GM23338 (cell line): Measurements from ENCODE around the gene PEX16. TPM values are rescaled to one million over a fixed set of nuclear protein-coding genes. Genes with fewer than 3 reads are reported as not detected.

Source experiments
- ATAC-seq: fragments of 200-7000 bp; cut with Tn5 transposase; 3 replicates; pipeline ENCODE4 v1.9.1; 2020
- DNase-seq: peaks from one replicate; pipeline ENCODE4 v3.0.0-alpha.2; 2015; ENCODE audit warnings: low spot score
- H2AFZ ChIP-seq: fragments of 200-600 bp; sonication (generic); 2 replicates; pipeline ENCODE4 v1.8.0; 2016; ENCODE audit warnings: antibody characterized with exemption, mild to moderate bottlenecking, moderate library complexity
- H3F3A ChIP-seq: fragments of 200-600 bp; sonication (generic); replicated peaks from 2 replicates; pipeline ENCODE4 v1.8.0; 2017; ENCODE audit warnings: antibody characterized with exemption, mixed run types, low read depth
- H3K27ac ChIP-seq: fragments of 200-600 bp; sonication (generic); 2 replicates; pipeline ENCODE4 v1.6.1; 2016; ENCODE audit warnings: low read depth
- H3K27me3 ChIP-seq: fragments of 200-600 bp; sonication (generic); 2 replicates; pipeline ENCODE4 v1.8.0; 2016; ENCODE audit warnings: mild to moderate bottlenecking, mixed run types, moderate library complexity; ENCODE audit not compliant: insufficient read depth
- H3K36me3 ChIP-seq: fragments of 200-600 bp; sonication (generic); 2 replicates; pipeline ENCODE4 v1.8.0; 2016; ENCODE audit warnings: mild to moderate bottlenecking; ENCODE audit not compliant: insufficient read depth
- H3K4me1 ChIP-seq: fragments of 200-600 bp; sonication (generic); 2 replicates; pipeline ENCODE4 v1.8.0; 2016; ENCODE audit warnings: mild to moderate bottlenecking, moderate library complexity; ENCODE audit not compliant: insufficient read depth
- H3K4me2 ChIP-seq: fragments of 200-600 bp; sonication (generic); 2 replicates; pipeline ENCODE4 v1.7.1; 2017; ENCODE audit warnings: mixed run types
- H3K4me3 ChIP-seq: fragments of 200-600 bp; sonication (generic); 2 replicates; pipeline ENCODE4 v1.6.1; 2016; ENCODE audit warnings: mixed run types
- H3K79me2 ChIP-seq: fragments of 200-600 bp; sonication (generic); replicated peaks from 2 replicates; pipeline ENCODE4 v1.8.0; 2017; ENCODE audit warnings: mild to moderate bottlenecking; ENCODE audit not compliant: insufficient read depth
- H3K9me2 ChIP-seq: fragments of 200-600 bp; sonication (generic); 2 replicates; pipeline ENCODE4 v1.8.0; 2017; ENCODE audit not compliant: insufficient read depth
- H4K20me1 ChIP-seq: fragments of 200-600 bp; sonication (generic); replicated peaks from 2 replicates; pipeline ENCODE4 v1.8.0; 2017; ENCODE audit warnings: mild to moderate bottlenecking; ENCODE audit not compliant: insufficient read depth
- H3K27ac Mint-ChIP-seq: 2 replicates; pipeline ENCODE4 v1.8.0; 2020; ENCODE audit warnings: inconsistent platforms, mild to moderate bottlenecking, moderate library complexity, mixed read lengths
- H3K27me3 Mint-ChIP-seq: 3 replicates; pipeline ENCODE4 v1.8.0; 2022; ENCODE audit warnings: low read depth, mild to moderate bottlenecking, moderate library complexity, mixed read lengths, inconsistent platforms; ENCODE audit not compliant: insufficient read depth, poor library complexity
- H3K36me3 Mint-ChIP-seq: 3 replicates; pipeline ENCODE4 v1.8.0; 2021; ENCODE audit warnings: low read depth, mild to moderate bottlenecking, inconsistent platforms, moderate library complexity, mixed read lengths
- H3K4me1 Mint-ChIP-seq: 3 replicates; pipeline ENCODE4 v1.8.0; 2020; ENCODE audit warnings: mild to moderate bottlenecking, inconsistent platforms, mixed read lengths
- H3K4me3 Mint-ChIP-seq: 3 replicates; pipeline ENCODE4 v1.8.0; 2021; ENCODE audit warnings: moderate library complexity, mild to moderate bottlenecking, inconsistent platforms, mixed read lengths
- H3K9me3 Mint-ChIP-seq: 3 replicates; pipeline ENCODE4 v1.8.0; 2020; ENCODE audit warnings: moderate library complexity, mild to moderate bottlenecking, inconsistent platforms, mixed read lengths
- CREB1 ChIP-seq: fragments of 250-450 bp; sonication (Bioruptor Pico); IDR thresholded peaks from 2 replicates; pipeline ENCODE4 v1.5.0; 2020; ENCODE audit warnings: low read depth, mild to moderate bottlenecking, moderate library complexity
- CTCF ChIP-seq, 2 experiments: fragments of 200-600 bp in 1 of 2; sonication (generic) in 1 of 2; conservative IDR thresholded peaks; 2 replicates each; pipeline versions ENCODE4 v1.5.1 to v1.6.1; 2016 to 2017; ENCODE audit warnings: antibody characterized with exemption in 2 of 2, low read depth in 2 of 2, mild to moderate bottlenecking in 2 of 2, moderate library complexity in 1 of 2
- EZH2phosphoT487 ChIP-seq: fragments of 200-600 bp; sonication (generic); IDR thresholded peaks from one replicate; pipeline ENCODE4 v1.8.1; 2018; ENCODE audit warnings: antibody characterized with exemption; ENCODE audit not compliant: unreplicated experiment
- JUNB ChIP-seq: IDR thresholded peaks from one replicate; pipeline ENCODE4 v1.6.1; 2016; ENCODE audit warnings: antibody characterized with exemption; ENCODE audit not compliant: unreplicated experiment
- STAT1 ChIP-seq: IDR thresholded peaks from one replicate; pipeline ENCODE4 v1.6.1; 2016; ENCODE audit warnings: antibody characterized with exemption; ENCODE audit not compliant: unreplicated experiment
- ZNF114 ChIP-seq: fragments of 250-450 bp; sonication (Bioruptor Pico); IDR thresholded peaks from 2 replicates; pipeline ENCODE4 v1.5.0; 2020; ENCODE audit warnings: mild to moderate bottlenecking, moderate library complexity
- ZNF331 ChIP-seq: fragments of 250-450 bp; sonication (Bioruptor Pico); IDR thresholded peaks from 2 replicates; pipeline ENCODE4 v1.5.0; 2020; ENCODE audit warnings: low read depth, mild to moderate bottlenecking, moderate library complexity
- polyA plus RNA-seq: library from polyadenylated mRNA; unstranded; fragments of >200 nt; fragmentation: Nextera tagmentation; extraction: Ambion mirVana; gene quantifications from 2 replicates; pipeline ENCODE4 v1.2.1, GENCODE V29; 2016
- total RNA-seq: library from RNA; depleted of rRNA; stranded (reverse); fragments of >200 nt; shearing (Covaris generic); gene quantifications from 2 replicates; pipeline ENCODE4 v1.2.3, GENCODE V29; 2014
- TF ChIP-seq, protein P1 (sequence below): fragments of 250-450 bp; sonication (Bioruptor Pico); IDR thresholded peaks from 2 replicates; pipeline ENCODE4 v1.5.0; 2020; ENCODE audit warnings: mild to moderate bottlenecking, moderate library complexity
- TF ChIP-seq, protein P2 (sequence below): IDR thresholded peaks from 2 replicates; pipeline ENCODE4 v1.6.1; 2016; ENCODE audit warnings: antibody characterized with exemption
- TF ChIP-seq, protein P3 (sequence below): IDR thresholded peaks from one replicate; pipeline ENCODE4 v1.6.1; 2018; ENCODE audit warnings: antibody characterized with exemption; ENCODE audit not compliant: unreplicated experiment

The PEX16 gene
- total and polyA plus RNA-seq, 2 experiments from 2014 or later: 23.3 to 34.1 TPM

DNA sequence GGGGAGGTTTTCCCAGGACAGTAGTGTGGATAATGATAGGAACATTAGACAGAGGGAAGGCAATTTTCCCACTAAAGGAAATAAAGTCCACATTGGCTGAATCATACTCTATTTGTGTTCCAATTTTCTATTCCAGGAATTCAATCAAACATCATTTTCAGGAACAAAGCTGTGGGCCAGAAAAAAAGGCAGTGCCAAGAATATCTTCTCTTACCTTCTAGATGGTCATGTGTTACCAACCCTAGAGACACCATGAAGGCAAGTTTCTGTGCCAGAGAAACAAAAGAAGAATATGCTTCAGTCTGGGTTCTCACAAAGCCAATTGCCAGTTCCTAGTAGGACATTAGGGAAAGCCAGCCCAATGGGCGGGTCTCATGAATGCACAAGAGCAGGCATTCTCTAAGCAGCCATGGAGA, 32.3 kb upstream of the PEX16 start:
- no peak overlapping the region for H3K4me3 ChIP-seq
- Mint-ChIP-seq H3K27ac (no peak overlapping the region), H3K27me3 (no peaks in the 10 kb centered on the region), H3K36me3 (peaks cover 14% of the 10 kb centered on the region; the same call in 2 of the 3 replicates), H3K9me3 (no peaks in the 10 kb centered on the region), H3K4me1 (no peaks in the 10 kb centered on the region), H3K4me3 (no peak overlapping the region)
- DNase-seq: no peak
- ATAC-seq: no peak
- no peak overlapping the region for H3K4me2 ChIP-seq
- H3F3A ChIP-seq: no peaks in the 10 kb centered on the region
- TF ChIP-seq, protein P1, sequence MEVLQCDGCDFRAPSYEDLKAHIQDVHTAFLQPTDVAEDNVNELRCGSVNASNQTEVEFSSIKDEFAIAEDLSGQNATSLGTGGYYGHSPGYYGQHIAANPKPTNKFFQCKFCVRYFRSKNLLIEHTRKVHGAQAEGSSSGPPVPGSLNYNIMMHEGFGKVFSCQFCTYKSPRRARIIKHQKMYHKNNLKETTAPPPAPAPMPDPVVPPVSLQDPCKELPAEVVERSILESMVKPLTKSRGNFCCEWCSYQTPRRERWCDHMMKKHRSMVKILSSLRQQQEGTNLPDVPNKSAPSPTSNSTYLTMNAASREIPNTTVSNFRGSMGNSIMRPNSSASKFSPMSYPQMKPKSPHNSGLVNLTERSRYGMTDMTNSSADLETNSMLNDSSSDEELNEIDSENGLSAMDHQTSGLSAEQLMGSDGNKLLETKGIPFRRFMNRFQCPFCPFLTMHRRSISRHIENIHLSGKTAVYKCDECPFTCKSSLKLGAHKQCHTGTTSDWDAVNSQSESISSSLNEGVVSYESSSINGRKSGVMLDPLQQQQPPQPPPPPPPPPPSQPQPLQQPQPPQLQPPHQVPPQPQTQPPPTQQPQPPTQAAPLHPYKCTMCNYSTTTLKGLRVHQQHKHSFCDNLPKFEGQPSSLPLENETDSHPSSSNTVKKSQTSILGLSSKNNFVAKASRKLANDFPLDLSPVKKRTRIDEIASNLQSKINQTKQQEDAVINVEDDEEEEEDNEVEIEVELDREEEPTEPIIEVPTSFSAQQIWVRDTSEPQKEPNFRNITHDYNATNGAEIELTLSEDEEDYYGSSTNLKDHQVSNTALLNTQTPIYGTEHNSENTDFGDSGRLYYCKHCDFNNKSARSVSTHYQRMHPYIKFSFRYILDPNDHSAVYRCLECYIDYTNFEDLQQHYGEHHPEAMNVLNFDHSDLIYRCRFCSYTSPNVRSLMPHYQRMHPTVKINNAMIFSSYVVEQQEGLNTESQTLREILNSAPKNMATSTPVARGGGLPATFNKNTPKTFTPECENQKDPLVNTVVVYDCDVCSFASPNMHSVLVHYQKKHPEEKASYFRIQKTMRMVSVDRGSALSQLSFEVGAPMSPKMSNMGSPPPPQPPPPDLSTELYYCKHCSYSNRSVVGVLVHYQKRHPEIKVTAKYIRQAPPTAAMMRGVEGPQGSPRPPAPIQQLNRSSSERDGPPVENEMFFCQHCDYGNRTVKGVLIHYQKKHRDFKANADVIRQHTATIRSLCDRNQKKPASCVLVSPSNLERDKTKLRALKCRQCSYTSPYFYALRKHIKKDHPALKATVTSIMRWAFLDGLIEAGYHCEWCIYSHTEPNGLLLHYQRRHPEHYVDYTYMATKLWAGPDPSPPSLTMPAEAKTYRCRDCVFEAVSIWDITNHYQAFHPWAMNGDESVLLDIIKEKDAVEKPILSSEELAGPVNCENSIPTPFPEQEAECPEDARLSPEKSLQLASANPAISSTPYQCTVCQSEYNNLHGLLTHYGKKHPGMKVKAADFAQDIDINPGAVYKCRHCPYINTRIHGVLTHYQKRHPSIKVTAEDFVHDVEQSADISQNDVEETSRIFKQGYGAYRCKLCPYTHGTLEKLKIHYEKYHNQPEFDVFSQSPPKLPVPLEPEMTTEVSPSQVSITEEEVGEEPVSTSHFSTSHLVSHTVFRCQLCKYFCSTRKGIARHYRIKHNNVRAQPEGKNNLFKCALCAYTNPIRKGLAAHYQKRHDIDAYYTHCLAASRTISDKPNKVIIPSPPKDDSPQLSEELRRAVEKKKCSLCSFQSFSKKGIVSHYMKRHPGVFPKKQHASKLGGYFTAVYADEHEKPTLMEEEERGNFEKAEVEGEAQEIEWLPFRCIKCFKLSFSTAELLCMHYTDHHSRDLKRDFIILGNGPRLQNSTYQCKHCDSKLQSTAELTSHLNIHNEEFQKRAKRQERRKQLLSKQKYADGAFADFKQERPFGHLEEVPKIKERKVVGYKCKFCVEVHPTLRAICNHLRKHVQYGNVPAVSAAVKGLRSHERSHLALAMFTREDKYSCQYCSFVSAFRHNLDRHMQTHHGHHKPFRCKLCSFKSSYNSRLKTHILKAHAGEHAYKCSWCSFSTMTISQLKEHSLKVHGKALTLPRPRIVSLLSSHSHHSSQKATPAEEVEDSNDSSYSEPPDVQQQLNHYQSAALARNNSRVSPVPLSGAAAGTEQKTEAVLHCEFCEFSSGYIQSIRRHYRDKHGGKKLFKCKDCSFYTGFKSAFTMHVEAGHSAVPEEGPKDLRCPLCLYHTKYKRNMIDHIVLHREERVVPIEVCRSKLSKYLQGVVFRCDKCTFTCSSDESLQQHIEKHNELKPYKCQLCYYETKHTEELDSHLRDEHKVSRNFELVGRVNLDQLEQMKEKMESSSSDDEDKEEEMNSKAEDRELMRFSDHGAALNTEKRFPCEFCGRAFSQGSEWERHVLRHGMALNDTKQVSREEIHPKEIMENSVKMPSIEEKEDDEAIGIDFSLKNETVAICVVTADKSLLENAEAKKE: no peak
- TF ChIP-seq CREB1 (no peak), STAT1 (no peak), ZNF114 (CRISPR knock-in tag) (no peak), EZH2phosphoT487 (no peak), ZNF331 (CRISPR knock-in tag) (no peak), JUNB (no peak), CTCF (conservative IDR thresholded peaks at IDR 0.05; ENCODE audit: low read depth in 2 of 2) (no peak)
- TF ChIP-seq, protein P2, sequence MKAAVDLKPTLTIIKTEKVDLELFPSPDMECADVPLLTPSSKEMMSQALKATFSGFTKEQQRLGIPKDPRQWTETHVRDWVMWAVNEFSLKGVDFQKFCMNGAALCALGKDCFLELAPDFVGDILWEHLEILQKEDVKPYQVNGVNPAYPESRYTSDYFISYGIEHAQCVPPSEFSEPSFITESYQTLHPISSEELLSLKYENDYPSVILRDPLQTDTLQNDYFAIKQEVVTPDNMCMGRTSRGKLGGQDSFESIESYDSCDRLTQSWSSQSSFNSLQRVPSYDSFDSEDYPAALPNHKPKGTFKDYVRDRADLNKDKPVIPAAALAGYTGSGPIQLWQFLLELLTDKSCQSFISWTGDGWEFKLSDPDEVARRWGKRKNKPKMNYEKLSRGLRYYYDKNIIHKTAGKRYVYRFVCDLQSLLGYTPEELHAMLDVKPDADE: no peak
- TF ChIP-seq, protein P3, sequence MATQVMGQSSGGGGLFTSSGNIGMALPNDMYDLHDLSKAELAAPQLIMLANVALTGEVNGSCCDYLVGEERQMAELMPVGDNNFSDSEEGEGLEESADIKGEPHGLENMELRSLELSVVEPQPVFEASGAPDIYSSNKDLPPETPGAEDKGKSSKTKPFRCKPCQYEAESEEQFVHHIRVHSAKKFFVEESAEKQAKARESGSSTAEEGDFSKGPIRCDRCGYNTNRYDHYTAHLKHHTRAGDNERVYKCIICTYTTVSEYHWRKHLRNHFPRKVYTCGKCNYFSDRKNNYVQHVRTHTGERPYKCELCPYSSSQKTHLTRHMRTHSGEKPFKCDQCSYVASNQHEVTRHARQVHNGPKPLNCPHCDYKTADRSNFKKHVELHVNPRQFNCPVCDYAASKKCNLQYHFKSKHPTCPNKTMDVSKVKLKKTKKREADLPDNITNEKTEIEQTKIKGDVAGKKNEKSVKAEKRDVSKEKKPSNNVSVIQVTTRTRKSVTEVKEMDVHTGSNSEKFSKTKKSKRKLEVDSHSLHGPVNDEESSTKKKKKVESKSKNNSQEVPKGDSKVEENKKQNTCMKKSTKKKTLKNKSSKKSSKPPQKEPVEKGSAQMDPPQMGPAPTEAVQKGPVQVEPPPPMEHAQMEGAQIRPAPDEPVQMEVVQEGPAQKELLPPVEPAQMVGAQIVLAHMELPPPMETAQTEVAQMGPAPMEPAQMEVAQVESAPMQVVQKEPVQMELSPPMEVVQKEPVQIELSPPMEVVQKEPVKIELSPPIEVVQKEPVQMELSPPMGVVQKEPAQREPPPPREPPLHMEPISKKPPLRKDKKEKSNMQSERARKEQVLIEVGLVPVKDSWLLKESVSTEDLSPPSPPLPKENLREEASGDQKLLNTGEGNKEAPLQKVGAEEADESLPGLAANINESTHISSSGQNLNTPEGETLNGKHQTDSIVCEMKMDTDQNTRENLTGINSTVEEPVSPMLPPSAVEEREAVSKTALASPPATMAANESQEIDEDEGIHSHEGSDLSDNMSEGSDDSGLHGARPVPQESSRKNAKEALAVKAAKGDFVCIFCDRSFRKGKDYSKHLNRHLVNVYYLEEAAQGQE: no peak
- no peaks in the 10 kb centered on the region for H3K4me1 ChIP-seq
- peaks cover 13% of the 10 kb centered on the region for H3K36me3 ChIP-seq
- no peaks in the 10 kb centered on the region for H3K27me3 ChIP-seq
- no peaks in the 10 kb centered on the region for H3K79me2 ChIP-seq
- no peak overlapping the region for H3K27ac ChIP-seq
- no peak overlapping the region for H2AFZ ChIP-seq
- H4K20me1 ChIP-seq: no peaks in the 10 kb centered on the region
- no peaks in the 10 kb centered on the region for H3K9me2 ChIP-seq
